GM12878 (cell line): ENCODE measurements around the gene IMMP2L. TPM values are rescaled to one million over a fixed set of nuclear protein-coding genes. Genes with fewer than 3 reads are reported as not detected.

Experiments
- ATAC-seq: fragments of 200-7000 bp; cut with Tn5 transposase; 3 replicates; pipeline ENCODE4 v1.9.1; 2020; ENCODE audit warnings: mild to moderate bottlenecking, moderate library complexity
- BruUV-seq: library from RNA; stranded (reverse); fragments of 400-500 nt; replicated peaks from 2 replicates; lab custom pipeline; 2021; lab: Mats Ljungman, UMichigan
- CTCF ChIA-PET: fragments of 300-600 bp; sonication (Branson Sonifier 250); formaldehyde crosslinking; extraction: SDS; loops from one replicate; lab custom pipeline; 2021; ENCODE audit warnings: inconsistent platforms; lab: Yijun Ruan, JAX
- POLR2A ChIA-PET: fragments of 350-600 bp; formaldehyde crosslinking; extraction: SDS; loops from one replicate; lab custom pipeline; 2021; ENCODE audit warnings: inconsistent platforms; lab: Charles Lee
- RAD21 ChIA-PET: fragments of 300-600 bp; sonication (Branson Sonifier 250); formaldehyde crosslinking; loops from one replicate; lab custom pipeline; 2023; ENCODE audit warnings: antibody characterized with exemption; ENCODE audit not compliant: unreplicated experiment; lab: Charles Lee
- SMC1A ChIA-PET: fragments of 300-600 bp; sonication (Branson Sonifier 250); formaldehyde crosslinking; loops from one replicate; lab custom pipeline; 2023; ENCODE audit not compliant: unreplicated experiment, uncharacterized antibody; lab: Charles Lee
- DNase-seq: peaks from one replicate; pipeline ENCODE4 v3.0.0-alpha.2; 2011; ENCODE audit warnings: low read depth, low spot score
- FAIRE-seq: peaks from 3 replicates; lab custom pipeline; 2011; peaks lifted over from hg19 to GRCh38; lab: Jason Lieb, UNC
- H2AFZ ChIP-seq: 2 replicates; pipeline ENCODE4 v1.6.0; 2011; ENCODE audit warnings: low read depth, low read length, control low read depth; ENCODE audit not compliant: control insufficient read depth
- H3K27ac ChIP-seq: 2 replicates; pipeline ENCODE4 v1.5.1; 2011; ENCODE audit warnings: control low read depth; ENCODE audit not compliant: control insufficient read depth, insufficient read depth
- H3K27me3 ChIP-seq, 2 experiments: replicated peaks in 1 of 2; 2 replicates each; pipeline versions ENCODE4 v1.6.0 to v1.6.1; 2011; ENCODE audit warnings: low read length in 1 of 2; ENCODE audit not compliant: control insufficient read depth in 2 of 2, insufficient read depth in 2 of 2
- H3K36me3 ChIP-seq, 2 experiments: 2 replicates each; pipeline ENCODE4 v1.5.1; 2011; ENCODE audit warnings: low read length in 1 of 2; ENCODE audit not compliant: control insufficient read depth in 2 of 2, insufficient read depth in 2 of 2
- H3K4me1 ChIP-seq: 2 replicates; pipeline ENCODE4 v1.6.1; 2011; ENCODE audit warnings: mild to moderate bottlenecking, low read length, moderate library complexity, mixed read lengths; ENCODE audit not compliant: control insufficient read depth, insufficient read depth
- H3K4me2 ChIP-seq: 2 replicates; pipeline ENCODE4 v1.6.0; 2011; ENCODE audit warnings: control low read depth; ENCODE audit not compliant: control insufficient read depth, insufficient read depth
- H3K4me3 ChIP-seq: fragments of 200-600 bp; sonication (generic); 2 replicates; pipeline ENCODE4 v1.5.1; 2016
- H3K79me2 ChIP-seq: 2 replicates; pipeline ENCODE4 v1.6.0; 2011; ENCODE audit warnings: low read length; ENCODE audit not compliant: control insufficient read depth, insufficient read depth
- H3K9ac ChIP-seq: 2 replicates; pipeline ENCODE4 v1.8.0; 2011; ENCODE audit warnings: low read length, control low read depth, mixed read lengths; ENCODE audit not compliant: control insufficient read depth, insufficient read depth
- H3K9me3 ChIP-seq: replicated peaks from 3 replicates; pipeline ENCODE4 v1.5.1; 2011; ENCODE audit warnings: mild to moderate bottlenecking, low read length; ENCODE audit not compliant: control insufficient read depth, insufficient read depth
- H4K20me1 ChIP-seq: 2 replicates; pipeline ENCODE4 v1.6.0; 2011; ENCODE audit not compliant: control insufficient read depth, insufficient read depth
- ETV6 ChIP-seq, 2 experiments: fragments of 450-650 bp in 1 of 2; IDR thresholded peaks in 1 of 2; conservative IDR thresholded peaks in 1 of 2; 2 replicates each; pipeline ENCODE4 v1.6.1; 2014; ENCODE audit warnings: antibody characterized with exemption in 1 of 2, borderline replicate concordance in 1 of 2, low read depth in 1 of 2, mild to moderate bottlenecking in 1 of 2, moderate library complexity in 1 of 2
- IKZF2 ChIP-seq, 2 experiments: fragments of 450-650 bp; IDR thresholded peaks; 2 replicates each; pipeline ENCODE4 v1.6.1; 2017; ENCODE audit warnings: mild to moderate bottlenecking in 2 of 2, moderate library complexity in 2 of 2
- KLF5 ChIP-seq: fragments of 450-650 bp; IDR thresholded peaks from 2 replicates; pipeline ENCODE4 v1.6.1; 2014; ENCODE audit warnings: mild to moderate bottlenecking; ENCODE audit not compliant: partially characterized antibody
- MYB ChIP-seq: fragments of 150-350 bp; IDR thresholded peaks from 2 replicates; pipeline ENCODE4 v1.6.1; 2014; ENCODE audit warnings: mild to moderate bottlenecking, low read depth, low read length, borderline replicate concordance
- NR2C2 ChIP-seq: IDR thresholded peaks from 2 replicates; pipeline ENCODE4 v1.6.1; 2011; ENCODE audit warnings: borderline replicate concordance, low read depth; ENCODE audit not compliant: control insufficient read depth, insufficient read length
- RB1 ChIP-seq: fragments of 450-650 bp; formaldehyde crosslinking; IDR thresholded peaks from 2 replicates; pipeline ENCODE4 v1.6.1; 2017; ENCODE audit warnings: mild to moderate bottlenecking, borderline replicate concordance
- SREBF1 ChIP-seq: IDR thresholded peaks from 2 replicates; pipeline ENCODE4 v1.6.1; 2012; ENCODE audit warnings: mild to moderate bottlenecking, low read length
- TCF12 ChIP-seq: IDR thresholded peaks from 2 replicates; pipeline ENCODE4 v1.6.1; 2011; ENCODE audit warnings: low read depth, mild to moderate bottlenecking, low read length
- WGBS: methylation state at CpG from one replicate; pipeline ENCODE4 v1.1.6; 2016; ENCODE audit warnings: low lambda C conversion rate; ENCODE audit not compliant: insufficient replicate concordance, insufficient coverage; ENCODE audit errors: missing lambda C conversion rate; 5-methylcytosine and 5-hydroxymethylcytosine counted together
- in situ Hi-C: fragments of 300-500 bp; cut with MboI; formaldehyde crosslinking; loops from 9 replicates; pipeline ENCODE4 v1.14.3; 2018; ENCODE audit warnings: mixed read lengths
- intact Hi-C: fragments of 100-400 bp; cut with micrococcal nuclease; formaldehyde crosslinking; loops from one replicate; pipeline ENCODE4 v1.14.2; 2022; ENCODE audit not compliant: unreplicated experiment
- polyA plus RNA-seq, 11 experiments: library from polyadenylated mRNA; depleted of rRNA in 4 of 11; unstranded in 6 of 11; stranded (reverse) in 5 of 11; fragments of >200 nt; fragmentation: Nextera tagmentation in 4 of 11; fragmentation: Illumina TruSeq in 1 of 11; extraction: Ambion mirVana in 4 of 11; extraction: Trizol in 1 of 11; gene quantifications; 1 replicate in 1 of 11; 2 replicates in 10 of 11; pipeline versions ENCODE4 v1.2.1 to v1.2.3, GENCODE V29; 2011 to 2016; ENCODE audit warnings: inconsistent platforms in 2 of 11, missing spikeins in 2 of 11, low read depth in 1 of 11
- total RNA-seq, 4 experiments: library from RNA; depleted of rRNA in 3 of 4; stranded (reverse); fragments of >200 nt in 3 of 4; fragmentation: Illumina TruSeq in 1 of 4; extraction: Trizol in 1 of 4; gene quantifications; 2 replicates each; pipeline versions ENCODE4 v1.2.1 to v1.2.3, GENCODE V29; 2013 to 2021
- TF ChIP-seq, protein P1 (sequence below): fragments of 450-650 bp; IDR thresholded peaks from 2 replicates; pipeline ENCODE4 v1.6.1; 2016; ENCODE audit warnings: mild to moderate bottlenecking, moderate library complexity, borderline replicate concordance

Gene IMMP2L
- total and polyA plus RNA-seq, 10 of the 15 experiments (the other 5 are each of a cell fraction or from before 2014, with no cell fraction given): 12.6 to 46.3 (median 19.6) TPM

DNA sequence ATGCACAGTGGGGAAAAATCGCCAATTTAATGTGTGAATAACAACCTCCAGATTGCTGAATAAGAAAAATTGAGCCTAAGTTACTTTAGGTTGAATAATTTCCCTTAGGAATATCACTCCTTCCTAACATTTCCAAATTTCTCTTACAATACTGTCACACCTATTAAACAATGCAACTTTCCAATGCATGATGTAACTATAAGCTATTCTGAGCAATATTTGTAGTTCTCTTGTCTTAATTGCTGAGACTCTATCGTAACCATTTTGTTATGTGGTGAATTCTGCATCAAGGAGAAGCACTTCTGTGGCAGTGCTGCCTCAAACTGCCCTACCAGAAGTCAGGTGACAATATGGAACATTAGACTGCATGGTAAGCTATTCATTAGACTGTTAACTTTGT lies 858.1 kb downstream of the IMMP2L start:
- 3% methylated on average over 2 of the region's 2 CpGs for WGBS
- POLR2A ChIA-PET: no interaction called here

More for the DNA sequence above, 858.1 kb downstream of the IMMP2L start:
- DNase-seq: no peak
- no peak overlapping the region for H2AFZ ChIP-seq
- ChIA-PET RAD21 (no interaction called here), SMC1A (no interaction called here), CTCF (no interaction called here)
- H3K9me3 ChIP-seq: no peaks in the 10 kb centered on the region
- H3K27me3 ChIP-seq: no peaks in the 10 kb centered on the region
- BruUV-seq: no TSS peak
- H3K36me3 ChIP-seq: no peaks in the 10 kb centered on the region
- no peaks in the 10 kb centered on the region for H4K20me1 ChIP-seq
- no peak for ATAC-seq
- no peaks in the 10 kb centered on the region for H3K79me2 ChIP-seq
- in situ Hi-C loops: no loop called here
- intact Hi-C loops: no loop called here
- no peak overlapping the region for H3K4me2 ChIP-seq
- H3K4me1 ChIP-seq: no peaks in the 10 kb centered on the region
- TF ChIP-seq SREBF1 (no peak), NR2C2 (no peak), KLF5 (no peak), RB1 (no peak), ETV6 (conservative IDR thresholded peaks at IDR 0.05 in 1 of 2, IDR thresholded peaks at IDR 0.05 in 1 of 2; ENCODE audit: borderline replicate concordance in 1 of 2, low read depth in 1 of 2) (no peak), IKZF2 (IDR thresholded peaks at IDR 0.05) (no peak), MYB (no peak), TCF12 (no peak)
- TF ChIP-seq, protein P1, sequence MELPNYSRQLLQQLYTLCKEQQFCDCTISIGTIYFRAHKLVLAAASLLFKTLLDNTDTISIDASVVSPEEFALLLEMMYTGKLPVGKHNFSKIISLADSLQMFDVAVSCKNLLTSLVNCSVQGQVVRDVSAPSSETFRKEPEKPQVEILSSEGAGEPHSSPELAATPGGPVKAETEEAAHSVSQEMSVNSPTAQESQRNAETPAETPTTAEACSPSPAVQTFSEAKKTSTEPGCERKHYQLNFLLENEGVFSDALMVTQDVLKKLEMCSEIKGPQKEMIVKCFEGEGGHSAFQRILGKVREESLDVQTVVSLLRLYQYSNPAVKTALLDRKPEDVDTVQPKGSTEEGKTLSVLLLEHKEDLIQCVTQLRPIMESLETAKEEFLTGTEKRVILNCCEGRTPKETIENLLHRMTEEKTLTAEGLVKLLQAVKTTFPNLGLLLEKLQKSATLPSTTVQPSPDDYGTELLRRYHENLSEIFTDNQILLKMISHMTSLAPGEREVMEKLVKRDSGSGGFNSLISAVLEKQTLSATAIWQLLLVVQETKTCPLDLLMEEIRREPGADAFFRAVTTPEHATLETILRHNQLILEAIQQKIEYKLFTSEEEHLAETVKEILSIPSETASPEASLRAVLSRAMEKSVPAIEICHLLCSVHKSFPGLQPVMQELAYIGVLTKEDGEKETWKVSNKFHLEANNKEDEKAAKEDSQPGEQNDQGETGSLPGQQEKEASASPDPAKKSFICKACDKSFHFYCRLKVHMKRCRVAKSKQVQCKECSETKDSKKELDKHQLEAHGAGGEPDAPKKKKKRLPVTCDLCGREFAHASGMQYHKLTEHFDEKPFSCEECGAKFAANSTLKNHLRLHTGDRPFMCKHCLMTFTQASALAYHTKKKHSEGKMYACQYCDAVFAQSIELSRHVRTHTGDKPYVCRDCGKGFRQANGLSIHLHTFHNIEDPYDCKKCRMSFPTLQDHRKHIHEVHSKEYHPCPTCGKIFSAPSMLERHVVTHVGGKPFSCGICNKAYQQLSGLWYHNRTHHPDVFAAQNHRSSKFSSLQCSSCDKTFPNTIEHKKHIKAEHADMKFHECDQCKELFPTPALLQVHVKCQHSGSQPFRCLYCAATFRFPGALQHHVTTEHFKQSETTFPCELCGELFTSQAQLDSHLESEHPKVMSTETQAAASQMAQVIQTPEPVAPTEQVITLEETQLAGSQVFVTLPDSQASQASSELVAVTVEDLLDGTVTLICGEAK: no peak
- no peak overlapping the region for H3K27ac ChIP-seq
- no peak overlapping the region for H3K9ac ChIP-seq
- FAIRE-seq: no peak
- no peak overlapping the region for H3K4me3 ChIP-seq
